OCI-LY1 (cell line): ENCODE results near the gene MTX1.
"Not testable (repeated sequence)": the region's sequence is repeated elsewhere in the genome, so short reads cannot be mapped to it uniquely, and the experiment has no call there.

Source experiments
- H2AFZ ChIP-seq: fragments of 200-600 bp; sonication (generic), shearing (Covaris generic); 2 replicates; pipeline ENCODE4 v1.6.0; 2014; ENCODE audit warnings: antibody characterized with exemption, mild to moderate bottlenecking, low read length
- H3F3A ChIP-seq: fragments of 200-600 bp; sonication (generic), shearing (Covaris generic); 2 replicates; pipeline ENCODE4 v1.6.0; 2014; ENCODE audit warnings: mild to moderate bottlenecking, antibody characterized with exemption, low read length, moderate library complexity; ENCODE audit not compliant: insufficient read depth
- H3K27ac ChIP-seq: fragments of 200-600 bp; sonication (generic); 2 replicates; pipeline ENCODE4 v1.5.1; 2014; ENCODE audit warnings: low read length, mixed run types, mild to moderate bottlenecking, low read depth; ENCODE audit not compliant: poor library complexity, severe bottlenecking
- H3K27me3 ChIP-seq: fragments of 200-600 bp; sonication (generic); 2 replicates; pipeline ENCODE4 v1.6.0; 2014; ENCODE audit warnings: antibody characterized with exemption, mild to moderate bottlenecking, low read length, moderate library complexity; ENCODE audit not compliant: insufficient read depth
- H3K36me3 ChIP-seq: fragments of 200-600 bp; sonication (generic); 2 replicates; pipeline ENCODE4 v1.6.1; 2014; ENCODE audit warnings: mild to moderate bottlenecking, antibody characterized with exemption, low read length, moderate library complexity, mixed read lengths; ENCODE audit not compliant: insufficient read depth
- H3K4me1 ChIP-seq: fragments of 200-600 bp; sonication (generic); 2 replicates; pipeline ENCODE4 v1.5.1; 2014; ENCODE audit warnings: mild to moderate bottlenecking, low read length, moderate library complexity; ENCODE audit not compliant: insufficient read depth, severe bottlenecking
- H3K4me2 ChIP-seq: fragments of 200-600 bp; sonication (generic), shearing (Covaris generic); 2 replicates; pipeline ENCODE4 v1.6.1; 2014; ENCODE audit warnings: low read length
- H3K4me3 ChIP-seq: fragments of 200-600 bp; sonication (generic); 2 replicates; pipeline ENCODE4 v1.5.1; 2014; ENCODE audit warnings: low read length, low read depth, mild to moderate bottlenecking, mixed read lengths; ENCODE audit not compliant: poor library complexity, severe bottlenecking
- H3K79me2 ChIP-seq: fragments of 200-600 bp; shearing (Covaris generic); 2 replicates; pipeline ENCODE4 v1.6.1; 2016; ENCODE audit warnings: mixed run types, low read length, mixed read lengths; ENCODE audit not compliant: insufficient read depth
- H3K9ac ChIP-seq: fragments of 200-600 bp; sonication (generic), shearing (Covaris generic); 2 replicates; pipeline ENCODE4 v1.6.1; 2014; ENCODE audit warnings: mild to moderate bottlenecking, low read length, mixed read lengths
- H3K9me2 ChIP-seq: fragments of 200-600 bp; sonication (generic), shearing (Covaris generic); 2 replicates; pipeline ENCODE4 v1.6.1; 2014; ENCODE audit warnings: low read depth, mild to moderate bottlenecking, low read length, mixed read lengths
- H3K9me3 ChIP-seq: fragments of 200-600 bp; shearing (Covaris generic); 2 replicates; pipeline ENCODE4 v1.6.1; 2014; ENCODE audit warnings: low read length, mixed read lengths
- H4K20me1 ChIP-seq: fragments of 200-600 bp; sonication (generic), shearing (Covaris generic); 2 replicates; pipeline ENCODE4 v1.6.0; 2016; ENCODE audit warnings: mild to moderate bottlenecking, low read length; ENCODE audit not compliant: insufficient read depth
- EZH2 ChIP-seq: fragments of 200-600 bp; sonication (generic), shearing (Covaris generic); IDR thresholded peaks from 2 replicates; pipeline ENCODE4 v1.8.0; 2017; ENCODE audit warnings: borderline replicate concordance, mixed run types, mild to moderate bottlenecking, antibody characterized with exemption, low read length, moderate library complexity, mixed read lengths
- TF ChIP-seq, protein P1 (sequence below): fragments of 200-600 bp; sonication (generic), shearing (Covaris generic); IDR thresholded peaks from 2 replicates; pipeline ENCODE4 v1.5.1; 2017; ENCODE audit warnings: mild to moderate bottlenecking, antibody characterized with exemption, low read length, moderate library complexity, mixed read lengths

Gene MTX1

DNA sequence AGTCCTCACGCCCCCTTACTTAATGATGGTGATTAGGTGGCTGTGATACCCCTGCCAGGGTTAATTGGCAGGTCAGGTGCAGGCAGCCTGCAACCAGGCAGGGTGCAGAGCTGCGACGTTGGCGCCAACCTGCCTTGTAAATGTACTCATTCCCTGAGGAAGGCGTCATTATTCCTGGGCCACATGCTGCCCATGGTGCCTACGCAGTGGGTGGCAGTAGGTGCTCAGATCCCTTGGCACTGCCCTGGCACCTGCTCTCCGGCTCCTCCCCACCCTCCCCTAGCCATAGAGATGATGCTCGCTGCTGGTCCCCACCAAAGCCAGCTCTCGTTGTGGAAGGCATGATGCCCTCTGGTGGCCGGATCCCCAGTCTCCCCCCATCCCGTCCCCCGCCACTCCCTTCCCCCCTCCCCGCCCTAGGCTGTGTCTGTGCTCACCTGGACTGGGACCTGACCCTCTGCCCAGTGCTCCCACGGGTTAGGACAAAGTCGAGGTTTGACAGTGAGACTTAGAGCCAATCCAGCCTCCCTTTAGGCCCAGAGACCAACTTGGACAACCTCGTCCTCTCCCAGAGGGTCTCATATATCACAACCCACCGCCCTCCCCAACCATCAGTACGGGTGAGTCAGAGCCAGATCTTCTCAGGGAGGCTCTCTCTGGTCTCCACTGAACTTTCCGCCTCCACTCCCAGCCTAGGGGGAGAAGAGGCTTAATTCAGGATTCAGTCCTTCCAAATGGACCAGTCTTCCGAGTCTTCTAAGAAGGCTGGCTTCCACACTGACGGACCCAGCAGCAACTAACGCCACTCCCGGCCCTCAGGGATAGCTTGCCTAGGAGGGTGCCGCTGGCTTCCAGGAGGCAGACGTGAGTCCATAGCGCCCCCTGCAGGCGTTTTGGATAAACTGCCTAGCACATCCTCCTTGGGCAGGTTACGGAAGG, 41.1 kb upstream of the MTX1 start:
- Histone ChIP-seq H3K27ac (no peak overlapping the region), H3K9me3 (no peaks in the 10 kb centered on the region), H3K27me3 (no peaks in the 10 kb centered on the region; the same call in 1 of the 2 replicates), H3K4me3 (peak overlapping the region; percentile 6), H2AFZ (no peak overlapping the region), H4K20me1 (no peaks in the 10 kb centered on the region), H3K9ac (no peak overlapping the region; the same call in 1 of the 2 replicates), H3K36me3 (peaks cover 17% of the 10 kb centered on the region), H3K4me2 (peak overlapping the region; percentile 38), H3K9me2 (no peaks in the 10 kb centered on the region), H3F3A (no peaks in the 10 kb centered on the region), H3K79me2 (no peaks in the 10 kb centered on the region), H3K4me1 (peaks cover 12% of the 10 kb centered on the region)
- TF ChIP-seq, protein P1, sequence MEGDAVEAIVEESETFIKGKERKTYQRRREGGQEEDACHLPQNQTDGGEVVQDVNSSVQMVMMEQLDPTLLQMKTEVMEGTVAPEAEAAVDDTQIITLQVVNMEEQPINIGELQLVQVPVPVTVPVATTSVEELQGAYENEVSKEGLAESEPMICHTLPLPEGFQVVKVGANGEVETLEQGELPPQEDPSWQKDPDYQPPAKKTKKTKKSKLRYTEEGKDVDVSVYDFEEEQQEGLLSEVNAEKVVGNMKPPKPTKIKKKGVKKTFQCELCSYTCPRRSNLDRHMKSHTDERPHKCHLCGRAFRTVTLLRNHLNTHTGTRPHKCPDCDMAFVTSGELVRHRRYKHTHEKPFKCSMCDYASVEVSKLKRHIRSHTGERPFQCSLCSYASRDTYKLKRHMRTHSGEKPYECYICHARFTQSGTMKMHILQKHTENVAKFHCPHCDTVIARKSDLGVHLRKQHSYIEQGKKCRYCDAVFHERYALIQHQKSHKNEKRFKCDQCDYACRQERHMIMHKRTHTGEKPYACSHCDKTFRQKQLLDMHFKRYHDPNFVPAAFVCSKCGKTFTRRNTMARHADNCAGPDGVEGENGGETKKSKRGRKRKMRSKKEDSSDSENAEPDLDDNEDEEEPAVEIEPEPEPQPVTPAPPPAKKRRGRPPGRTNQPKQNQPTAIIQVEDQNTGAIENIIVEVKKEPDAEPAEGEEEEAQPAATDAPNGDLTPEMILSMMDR = peak; percentile 88
- no peak for TF ChIP-seq EZH2

DNA sequence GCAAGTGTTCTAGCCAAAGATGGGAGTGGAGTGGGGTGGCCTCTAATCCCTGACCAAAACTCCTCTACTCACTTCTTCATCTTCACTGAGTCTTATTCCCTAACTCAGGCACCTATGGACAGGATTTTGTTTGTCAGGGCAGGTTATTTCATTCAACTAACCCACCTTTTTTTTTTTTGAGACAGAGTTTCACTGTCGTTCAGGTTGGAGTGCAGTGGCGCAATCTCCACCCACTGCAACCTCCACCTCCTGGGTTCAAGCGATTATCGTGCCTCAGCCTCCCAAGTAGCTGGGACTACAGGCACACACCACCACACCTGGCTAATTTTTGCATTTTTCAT, 40.4 kb upstream of the MTX1 start:
- not testable (repeated sequence) for H2AFZ ChIP-seq, H3K27ac ChIP-seq, H3K4me2 ChIP-seq, H3K4me3 ChIP-seq, H3K27me3 ChIP-seq, H3K9me3 ChIP-seq, H4K20me1 ChIP-seq, H3K9me2 ChIP-seq, H3F3A ChIP-seq, H3K9ac ChIP-seq, H3K79me2 ChIP-seq
- peaks cover 17% of the 10 kb centered on the region for H3K36me3 ChIP-seq
- peaks cover 14% of the 10 kb centered on the region for H3K4me1 ChIP-seq

DNA sequence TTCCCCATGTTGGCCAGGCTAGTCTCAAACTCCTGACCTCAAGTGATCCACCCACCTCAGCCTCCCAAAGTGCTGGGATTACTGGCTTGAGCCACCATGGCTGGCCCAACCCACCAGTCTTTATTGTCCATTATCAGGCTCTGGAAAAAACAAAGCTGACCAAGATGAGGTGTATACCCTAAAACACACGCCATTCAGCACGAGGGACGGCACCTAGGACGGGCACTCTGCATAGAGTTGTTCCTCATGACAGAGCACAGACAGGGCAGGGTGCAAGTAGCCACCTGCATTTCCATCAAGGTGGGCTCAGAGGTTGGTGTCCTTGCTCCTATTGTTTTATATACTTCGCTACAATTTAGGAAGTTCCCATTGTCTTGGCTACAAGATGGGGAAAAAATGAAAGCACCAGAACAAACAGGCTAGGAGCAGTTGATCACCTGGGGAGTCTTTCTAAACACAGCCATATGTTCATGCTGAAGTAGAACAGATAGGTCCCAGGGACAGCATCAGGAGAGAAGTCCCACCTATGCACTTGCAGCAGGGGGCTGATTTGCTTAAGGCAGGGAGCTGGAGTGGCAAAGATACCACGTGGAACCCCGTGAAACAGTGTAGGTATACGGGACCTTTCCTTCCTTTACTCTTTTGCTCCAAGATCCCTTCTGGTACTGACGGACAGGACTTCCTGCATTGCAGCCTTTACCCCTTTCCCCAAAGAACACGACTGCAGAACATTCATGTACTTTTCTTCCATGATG, 39.9 kb upstream of the MTX1 start:
- no peak for TF ChIP-seq EZH2
- TF ChIP-seq, protein P1 = no peak
- Histone ChIP-seq H3K4me1 (peaks cover 19% of the 10 kb centered on the region), H4K20me1 (no peaks in the 10 kb centered on the region), H3K79me2 (no peaks in the 10 kb centered on the region), H3K4me2 (no peak overlapping the region), H3K9me3 (no peaks in the 10 kb centered on the region), H3K4me3 (no peak overlapping the region), H2AFZ (no peak overlapping the region), H3K27ac (no peak overlapping the region), H3K9me2 (no peaks in the 10 kb centered on the region), H3K36me3 (peaks cover 17% of the 10 kb centered on the region), H3K27me3 (no peaks in the 10 kb centered on the region; the same call in 1 of the 2 replicates), H3F3A (no peaks in the 10 kb centered on the region), H3K9ac (no peak overlapping the region)
